HEK293 (cell line): ENCODE results near the gene GPN3.

Experiments
- GLIS2 ChIP-seq: fragments of 450-650 bp; formaldehyde crosslinking; IDR thresholded peaks from 2 replicates; pipeline ENCODE4 v1.5.1; 2016; ENCODE audit warnings: missing biosample characterization, missing genetic modification characterization
- HOXD13 ChIP-seq: sonication (generic); formaldehyde crosslinking; IDR thresholded peaks from 2 replicates; pipeline ENCODE4 v1.8.0; 2022; ENCODE audit warnings: missing genetic modification reagents, borderline replicate concordance
- IKZF3 ChIP-seq: fragments of 450-650 bp; IDR thresholded peaks from 2 replicates; pipeline ENCODE4 v1.5.0; 2018; ENCODE audit warnings: missing biosample characterization, mild to moderate bottlenecking, missing genetic modification characterization, moderate library complexity
- KLF10 ChIP-seq: fragments of 450-650 bp; IDR thresholded peaks from 2 replicates; pipeline ENCODE4 v1.5.1; 2018; ENCODE audit warnings: missing biosample characterization, mild to moderate bottlenecking, missing genetic modification characterization
- KLF7 ChIP-seq: fragments of 450-650 bp; formaldehyde crosslinking; IDR thresholded peaks from 2 replicates; pipeline ENCODE4 v1.5.1; 2016; ENCODE audit warnings: missing biosample characterization, missing genetic modification characterization, borderline replicate concordance
- MZF1 ChIP-seq: fragments of 450-650 bp; formaldehyde crosslinking; IDR thresholded peaks from 2 replicates; pipeline ENCODE4 v1.5.1; 2017; ENCODE audit warnings: missing biosample characterization, missing genetic modification characterization, borderline replicate concordance
- PRDM1 ChIP-seq: fragments of 450-650 bp; formaldehyde crosslinking; IDR thresholded peaks from 2 replicates; pipeline ENCODE4; 2016; ENCODE audit warnings: missing biosample characterization, missing genetic modification characterization
- TRIM28 ChIP-seq: IDR thresholded peaks from 2 replicates; pipeline ENCODE4 v1.6.1; 2011; ENCODE audit warnings: low read length, control low read depth, borderline replicate concordance
- TSHZ1 ChIP-seq: fragments of 450-650 bp; formaldehyde crosslinking; IDR thresholded peaks from 2 replicates; pipeline ENCODE4 v1.5.1; 2016; ENCODE audit warnings: missing biosample characterization, missing genetic modification characterization, borderline replicate concordance
- ZNF114 ChIP-seq: fragments of 450-650 bp; formaldehyde crosslinking; IDR thresholded peaks from 2 replicates; pipeline ENCODE4 v1.5.0; 2017; ENCODE audit warnings: missing biosample characterization, missing genetic modification characterization
- ZNF146 ChIP-seq: fragments of 450-650 bp; formaldehyde crosslinking; IDR thresholded peaks from 2 replicates; pipeline ENCODE4 v1.5.1; 2016; ENCODE audit warnings: missing biosample characterization, missing genetic modification characterization
- ZNF174 ChIP-seq: fragments of 450-650 bp; formaldehyde crosslinking; IDR thresholded peaks from 2 replicates; pipeline ENCODE4 v1.5.0; 2017; ENCODE audit warnings: missing biosample characterization, mild to moderate bottlenecking, missing genetic modification characterization
- ZNF2 ChIP-seq: fragments of 450-650 bp; formaldehyde crosslinking; IDR thresholded peaks from 2 replicates; pipeline ENCODE4 v1.5.1; 2016; ENCODE audit warnings: missing biosample characterization, missing genetic modification characterization
- ZNF266 ChIP-seq: fragments of 450-650 bp; formaldehyde crosslinking; IDR thresholded peaks from 2 replicates; pipeline ENCODE4 v1.5.1; 2016; ENCODE audit warnings: missing biosample characterization, missing genetic modification characterization, low read depth
- ZNF354C ChIP-seq: fragments of 450-650 bp; formaldehyde crosslinking; IDR thresholded peaks from 2 replicates; pipeline ENCODE4 v1.5.1; 2016; ENCODE audit warnings: missing biosample characterization, missing genetic modification characterization, low read depth, borderline replicate concordance
- ZNF433 ChIP-seq: fragments of 450-650 bp; formaldehyde crosslinking; IDR thresholded peaks from 2 replicates; pipeline ENCODE4 v1.5.1; 2016; ENCODE audit warnings: missing biosample characterization, missing genetic modification characterization, low read depth
- ZNF488 ChIP-seq: fragments of 450-650 bp; formaldehyde crosslinking; IDR thresholded peaks from 2 replicates; pipeline ENCODE4 v1.5.1; 2016; ENCODE audit warnings: missing biosample characterization, missing genetic modification characterization
- ZNF501 ChIP-seq: fragments of 450-650 bp; formaldehyde crosslinking; IDR thresholded peaks from 2 replicates; pipeline ENCODE4 v1.5.1; 2016; ENCODE audit warnings: missing biosample characterization, missing genetic modification characterization
- ZNF529 ChIP-seq: fragments of 450-650 bp; formaldehyde crosslinking; IDR thresholded peaks from 2 replicates; pipeline ENCODE4 v1.5.1; 2017; ENCODE audit warnings: missing genetic modification characterization, missing biosample characterization; ENCODE audit not compliant: insufficient replicate concordance
- ZNF544 ChIP-seq: fragments of 450-650 bp; formaldehyde crosslinking; IDR thresholded peaks from 2 replicates; pipeline ENCODE4 v1.5.0; 2017; ENCODE audit warnings: missing biosample characterization, missing genetic modification characterization
- ZNF585B ChIP-seq: fragments of 450-650 bp; formaldehyde crosslinking; IDR thresholded peaks from 2 replicates; pipeline ENCODE4 v1.5.1; 2016; ENCODE audit warnings: missing biosample characterization, missing genetic modification characterization
- ZNF626 ChIP-seq: fragments of 450-650 bp; sonication (Bioruptor Pico); formaldehyde crosslinking; IDR thresholded peaks from 2 replicates; pipeline ENCODE4 v1.5.1; 2018; ENCODE audit warnings: missing biosample characterization, missing genetic modification characterization, inconsistent platforms
- ZNF654 ChIP-seq: fragments of 450-650 bp; formaldehyde crosslinking; IDR thresholded peaks from 2 replicates; pipeline ENCODE4 v1.5.1; 2016; ENCODE audit warnings: low read depth, missing biosample characterization, missing genetic modification characterization
- ZNF670 ChIP-seq: fragments of 450-650 bp; formaldehyde crosslinking; IDR thresholded peaks from 2 replicates; pipeline ENCODE4 v1.5.1; 2016; ENCODE audit warnings: missing biosample characterization, missing genetic modification characterization, low read depth
- ZNF707 ChIP-seq: fragments of 450-650 bp; formaldehyde crosslinking; IDR thresholded peaks from 2 replicates; pipeline ENCODE4 v1.5.1; 2016; ENCODE audit warnings: missing biosample characterization, missing genetic modification characterization
- ZSCAN23 ChIP-seq: fragments of 450-650 bp; formaldehyde crosslinking; IDR thresholded peaks from 2 replicates; pipeline ENCODE4 v1.5.1; 2016; ENCODE audit warnings: missing biosample characterization, missing genetic modification characterization
- TF ChIP-seq, protein P1 (sequence below): fragments of 450-650 bp; formaldehyde crosslinking; IDR thresholded peaks from 2 replicates; pipeline ENCODE4 v1.5.1; 2016; ENCODE audit warnings: missing biosample characterization, missing genetic modification characterization
- TF ChIP-seq, protein P2 (sequence below): fragments of 450-650 bp; formaldehyde crosslinking; IDR thresholded peaks from 2 replicates; pipeline ENCODE4 v1.5.1; 2017; ENCODE audit warnings: missing biosample characterization, missing genetic modification characterization
- TF ChIP-seq, protein P3 (sequence below): fragments of 450-650 bp; formaldehyde crosslinking; IDR thresholded peaks from 2 replicates; pipeline ENCODE4 v1.5.1; 2017; ENCODE audit warnings: missing biosample characterization, missing genetic modification characterization
- TF ChIP-seq, protein P4 (sequence below): fragments of 450-650 bp; formaldehyde crosslinking; IDR thresholded peaks from 2 replicates; pipeline ENCODE4 v1.5.1; 2016; ENCODE audit warnings: missing biosample characterization, missing genetic modification characterization

GPN3 gene

DNA sequence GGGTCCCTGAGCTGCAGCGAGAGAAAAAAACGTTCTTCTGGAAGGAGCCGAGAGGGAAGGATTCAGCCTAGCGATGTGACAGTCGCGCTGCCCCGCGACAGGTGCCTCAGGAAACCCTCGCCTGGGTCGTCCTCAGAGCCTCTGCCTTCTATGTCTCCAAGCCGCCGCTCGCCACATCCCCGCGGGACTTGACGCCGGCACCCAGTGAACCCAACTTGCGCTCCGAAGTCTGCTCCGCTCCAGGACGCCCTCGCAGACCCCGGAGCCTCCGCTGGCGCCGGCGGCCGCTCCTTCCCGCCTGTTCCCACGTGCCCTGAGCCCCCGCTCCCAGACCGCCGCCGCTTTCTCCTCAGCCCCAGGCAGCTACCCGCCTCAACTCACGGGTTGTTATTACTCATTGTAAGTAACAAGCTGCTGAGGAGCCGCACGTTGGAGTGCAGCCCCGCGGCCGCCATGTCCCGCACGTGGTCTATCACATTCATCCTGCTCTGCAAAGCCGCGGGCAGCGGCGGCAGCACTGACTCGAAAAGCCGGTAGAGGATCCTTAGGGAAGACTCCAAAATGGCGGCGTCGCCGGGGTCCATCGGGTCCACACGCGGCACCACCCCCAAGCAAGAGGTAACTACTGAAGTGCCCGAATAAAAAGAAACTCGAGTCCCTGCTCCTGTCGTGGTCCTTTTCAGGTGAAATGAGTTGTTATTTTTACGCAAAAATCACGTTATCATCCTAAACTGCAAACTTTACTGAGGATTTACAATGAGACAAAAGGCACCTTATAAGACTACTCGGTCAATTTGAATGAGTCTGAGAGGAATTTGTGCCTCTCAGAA lies 64.7 kb downstream of the GPN3 start, which contains the start of gene ANAPC7 (continued):
- no peak for TF ChIP-seq TSHZ1 (tag by site-specific recombination)
- TF ChIP-seq ZNF174 (tag by site-specific recombination), result no peak
- no peak for TF ChIP-seq ZSCAN23 (tag by site-specific recombination)
- TF ChIP-seq ZNF670 (tag by site-specific recombination), result no peak
- no peak for TF ChIP-seq ZNF585B
- no peak for TF ChIP-seq ZNF266 (tag by site-specific recombination)
- TF ChIP-seq ZNF501, result peak; percentile 12
- TF ChIP-seq, protein P1, sequence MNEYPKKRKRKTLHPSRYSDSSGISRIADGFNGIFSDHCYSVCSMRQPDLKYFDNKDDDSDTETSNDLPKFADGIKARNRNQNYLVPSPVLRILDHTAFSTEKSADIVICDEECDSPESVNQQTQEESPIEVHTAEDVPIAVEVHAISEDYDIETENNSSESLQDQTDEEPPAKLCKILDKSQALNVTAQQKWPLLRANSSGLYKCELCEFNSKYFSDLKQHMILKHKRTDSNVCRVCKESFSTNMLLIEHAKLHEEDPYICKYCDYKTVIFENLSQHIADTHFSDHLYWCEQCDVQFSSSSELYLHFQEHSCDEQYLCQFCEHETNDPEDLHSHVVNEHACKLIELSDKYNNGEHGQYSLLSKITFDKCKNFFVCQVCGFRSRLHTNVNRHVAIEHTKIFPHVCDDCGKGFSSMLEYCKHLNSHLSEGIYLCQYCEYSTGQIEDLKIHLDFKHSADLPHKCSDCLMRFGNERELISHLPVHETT (tag by site-specific recombination), result no peak
- TF ChIP-seq KLF7 (tag by site-specific recombination), result no peak
- TF ChIP-seq ZNF488 (tag by site-specific recombination), result no peak
- TF ChIP-seq ZNF707 (tag by site-specific recombination), result no peak
- peak; percentile 78 for TF ChIP-seq KLF10 (tag by site-specific recombination)
- TF ChIP-seq MZF1 (tag by site-specific recombination), result no peak
- no peak for TF ChIP-seq TRIM28
- no peak for TF ChIP-seq ZNF654 (tag by site-specific recombination)
- TF ChIP-seq IKZF3 (tag by site-specific recombination), result no peak
- no peak for TF ChIP-seq ZNF544
- TF ChIP-seq PRDM1 (tag by site-specific recombination), result no peak
- TF ChIP-seq ZNF529 (tag by site-specific recombination), result no peak
- TF ChIP-seq ZNF626 (tag by site-specific recombination), result no peak
- no peak for TF ChIP-seq GLIS2 (tag by site-specific recombination)
- TF ChIP-seq, protein P2, sequence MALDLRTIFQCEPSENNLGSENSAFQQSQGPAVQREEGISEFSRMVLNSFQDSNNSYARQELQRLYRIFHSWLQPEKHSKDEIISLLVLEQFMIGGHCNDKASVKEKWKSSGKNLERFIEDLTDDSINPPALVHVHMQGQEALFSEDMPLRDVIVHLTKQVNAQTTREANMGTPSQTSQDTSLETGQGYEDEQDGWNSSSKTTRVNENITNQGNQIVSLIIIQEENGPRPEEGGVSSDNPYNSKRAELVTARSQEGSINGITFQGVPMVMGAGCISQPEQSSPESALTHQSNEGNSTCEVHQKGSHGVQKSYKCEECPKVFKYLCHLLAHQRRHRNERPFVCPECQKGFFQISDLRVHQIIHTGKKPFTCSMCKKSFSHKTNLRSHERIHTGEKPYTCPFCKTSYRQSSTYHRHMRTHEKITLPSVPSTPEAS (tag by site-specific recombination), result no peak
- TF ChIP-seq ZNF433 (tag by site-specific recombination), result no peak
- no peak for TF ChIP-seq ZNF114
- no peak for TF ChIP-seq ZNF354C
- no peak for TF ChIP-seq HOXD13 (CRISPR knock-in tag)
- TF ChIP-seq, protein P3, sequence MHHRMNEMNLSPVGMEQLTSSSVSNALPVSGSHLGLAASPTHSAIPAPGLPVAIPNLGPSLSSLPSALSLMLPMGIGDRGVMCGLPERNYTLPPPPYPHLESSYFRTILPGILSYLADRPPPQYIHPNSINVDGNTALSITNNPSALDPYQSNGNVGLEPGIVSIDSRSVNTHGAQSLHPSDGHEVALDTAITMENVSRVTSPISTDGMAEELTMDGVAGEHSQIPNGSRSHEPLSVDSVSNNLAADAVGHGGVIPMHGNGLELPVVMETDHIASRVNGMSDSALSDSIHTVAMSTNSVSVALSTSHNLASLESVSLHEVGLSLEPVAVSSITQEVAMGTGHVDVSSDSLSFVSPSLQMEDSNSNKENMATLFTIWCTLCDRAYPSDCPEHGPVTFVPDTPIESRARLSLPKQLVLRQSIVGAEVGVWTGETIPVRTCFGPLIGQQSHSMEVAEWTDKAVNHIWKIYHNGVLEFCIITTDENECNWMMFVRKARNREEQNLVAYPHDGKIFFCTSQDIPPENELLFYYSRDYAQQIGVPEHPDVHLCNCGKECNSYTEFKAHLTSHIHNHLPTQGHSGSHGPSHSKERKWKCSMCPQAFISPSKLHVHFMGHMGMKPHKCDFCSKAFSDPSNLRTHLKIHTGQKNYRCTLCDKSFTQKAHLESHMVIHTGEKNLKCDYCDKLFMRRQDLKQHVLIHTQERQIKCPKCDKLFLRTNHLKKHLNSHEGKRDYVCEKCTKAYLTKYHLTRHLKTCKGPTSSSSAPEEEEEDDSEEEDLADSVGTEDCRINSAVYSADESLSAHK, result no peak
- TF ChIP-seq, protein P4, sequence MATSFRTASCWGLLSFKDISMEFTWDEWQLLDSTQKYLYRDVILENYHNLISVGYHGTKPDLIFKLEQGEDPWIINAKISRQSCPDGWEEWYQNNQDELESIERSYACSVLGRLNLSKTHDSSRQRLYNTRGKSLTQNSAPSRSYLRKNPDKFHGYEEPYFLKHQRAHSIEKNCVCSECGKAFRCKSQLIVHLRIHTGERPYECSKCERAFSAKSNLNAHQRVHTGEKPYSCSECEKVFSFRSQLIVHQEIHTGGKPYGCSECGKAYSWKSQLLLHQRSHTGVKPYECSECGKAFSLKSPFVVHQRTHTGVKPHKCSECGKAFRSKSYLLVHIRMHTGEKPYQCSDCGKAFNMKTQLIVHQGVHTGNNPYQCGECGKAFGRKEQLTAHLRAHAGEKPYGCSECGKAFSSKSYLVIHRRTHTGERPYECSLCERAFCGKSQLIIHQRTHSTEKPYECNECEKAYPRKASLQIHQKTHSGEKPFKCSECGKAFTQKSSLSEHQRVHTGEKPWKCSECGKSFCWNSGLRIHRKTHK (tag by site-specific recombination), result no peak
- no peak for TF ChIP-seq ZNF146 (tag by site-specific recombination)
- peak; percentile 29; the same call in 1 of the 2 replicates for TF ChIP-seq ZNF2
